ENCODE measurements around the gene TRIO.

Gene TRIO

GRCh38 chr5:14166437-14166836 is 23.3 kb downstream of the TRIO start:
- no peak for DNase-seq
- no peak for ATAC-seq
- Mint-ChIP-seq H3K27ac (no peak overlapping the region), H3K27me3 (peaks cover 21% of the 10 kb centered on the region), H3K9me3 (peaks cover 0 to 4% of the 10 kb centered on the region in 2 donors), H3K4me3 (no peak overlapping the region), H3K4me1 (no peaks in the 10 kb centered on the region)

- ATAC-seq: no peak
- no peaks in the 10 kb centered on the region for H3K4me1 Mint-ChIP-seq
Observed at GRCh38 chr5:14167211-14167845, 24.2 kb downstream of the TRIO start.

GRCh38 chr5:14168144-14168792 is 25.1 kb downstream of the TRIO start:
- ATAC-seq (no peak), DNase-seq (no peak)
- no peak overlapping the region for H3K4me3 Mint-ChIP-seq

More at GRCh38 chr5:14167211-14167845, 24.2 kb downstream of the TRIO start:
- DNase-seq: no peak
- Mint-ChIP-seq H3K27ac (no peak overlapping the region), H3K4me3 (no peak overlapping the region), H3K9me3 (peaks cover 0 to 4% of the 10 kb centered on the region in 2 donors), H3K27me3 (peaks cover 30% of the 10 kb centered on the region)

GRCh38 chr5:14168793-14169262 is 25.7 kb downstream of the TRIO start:
- Mint-ChIP-seq H3K9me3 (peaks cover 0 to 4% of the 10 kb centered on the region in 2 donors), H3K27ac (no peak overlapping the region), H3K4me3 (no peak overlapping the region), H3K4me1 (peaks cover 5% of the 10 kb centered on the region), H3K27me3 (peaks cover 45% of the 10 kb centered on the region)
- ATAC-seq (no peak), DNase-seq (no peak)

More at GRCh38 chr5:14168144-14168792, 25.1 kb downstream of the TRIO start:
- Mint-ChIP-seq H3K4me1 (peaks cover 5% of the 10 kb centered on the region), H3K27me3 (peaks cover 40% of the 10 kb centered on the region), H3K9me3 (peaks cover 0 to 4% of the 10 kb centered on the region in 2 donors), H3K27ac (no peak overlapping the region)

GRCh38 chr5:14171046-14171445 is 27.9 kb downstream of the TRIO start:
- Mint-ChIP-seq H3K4me1 (peaks cover 13% of the 10 kb centered on the region), H3K27ac (no peak overlapping the region), H3K9me3 (no peaks in the 10 kb centered on the region), H3K4me3 (no peak overlapping the region), H3K27me3 (peaks cover 55% of the 10 kb centered on the region)
- no peak for DNase-seq
- ATAC-seq: no peak

- H3K27me3 Mint-ChIP-seq: peaks cover 55% of the 10 kb centered on the region
Observed at GRCh38 chr5:14171621-14172020, 28.5 kb downstream of the TRIO start.

GRCh38 chr5:14172149-14172795 is 29.1 kb downstream of the TRIO start:
- ATAC-seq (no peak), DNase-seq (no peak)
- Mint-ChIP-seq H3K27me3 (peaks cover 56% of the 10 kb centered on the region), H3K27ac (no peak overlapping the region), H3K4me3 (no peak overlapping the region), H3K9me3 (no peaks in the 10 kb centered on the region), H3K4me1 (peaks cover 13% of the 10 kb centered on the region)

More at GRCh38 chr5:14171621-14172020, 28.5 kb downstream of the TRIO start:
- DNase-seq (no peak), ATAC-seq (no peak)
- Mint-ChIP-seq H3K4me1 (peaks cover 13% of the 10 kb centered on the region), H3K9me3 (no peaks in the 10 kb centered on the region), H3K27ac (no peak overlapping the region), H3K4me3 (no peak overlapping the region)

GRCh38 chr5:14173377-14174229 is 30.5 kb downstream of the TRIO start:
- Mint-ChIP-seq H3K27me3 (peaks cover 59% of the 10 kb centered on the region), H3K9me3 (no peaks in the 10 kb centered on the region), H3K4me1 (peaks cover 13% of the 10 kb centered on the region), H3K27ac (no peak overlapping the region), H3K4me3 (no peak overlapping the region)
- no peak for DNase-seq
- ATAC-seq: no peak

GRCh38 chr5:14174230-14174636 is 31.1 kb downstream of the TRIO start:
- H3K27ac Mint-ChIP-seq: no peak overlapping the region
- ATAC-seq (no peak), DNase-seq (no peak)
- peaks cover 53% of the 10 kb centered on the region for H3K27me3 Mint-ChIP-seq
- H3K4me1 Mint-ChIP-seq: peaks cover 13% of the 10 kb centered on the region
- H3K4me3 Mint-ChIP-seq: no peak overlapping the region
- no peaks in the 10 kb centered on the region for H3K9me3 Mint-ChIP-seq

GRCh38 chr5:14175381-14175780 is 32.2 kb downstream of the TRIO start:
- Mint-ChIP-seq H3K4me1 (peaks cover 13% of the 10 kb centered on the region), H3K27me3 (peaks cover 44% of the 10 kb centered on the region), H3K27ac (no peak overlapping the region), H3K9me3 (no peaks in the 10 kb centered on the region), H3K4me3 (no peak overlapping the region)
- DNase-seq: no peak
- ATAC-seq: no peak

- Mint-ChIP-seq H3K4me3 (no peak overlapping the region), H3K27ac (no peak overlapping the region), H3K27me3 (peaks cover 36% of the 10 kb centered on the region), H3K4me1 (peaks cover 13% of the 10 kb centered on the region), H3K9me3 (no peaks in the 10 kb centered on the region)
- no peak for ATAC-seq
- no peak for DNase-seq
Observed at GRCh38 chr5:14176888-14177287, 33.7 kb downstream of the TRIO start.

- Mint-ChIP-seq H3K4me1 (peaks cover 10% of the 10 kb centered on the region), H3K4me3 (no peak overlapping the region), H3K27ac (no peak overlapping the region), H3K9me3 (no peaks in the 10 kb centered on the region), H3K27me3 (peaks cover 29% of the 10 kb centered on the region)
- no peak for DNase-seq
- ATAC-seq: no peak
Observed at GRCh38 chr5:14177634-14178033, 34.5 kb downstream of the TRIO start.

GRCh38 chr5:14178091-14178490 is 34.9 kb downstream of the TRIO start:
- DNase-seq (no peak), ATAC-seq (no peak)
- peaks cover 7% of the 10 kb centered on the region for H3K4me1 Mint-ChIP-seq
- H3K27ac Mint-ChIP-seq: no peak overlapping the region
- H3K9me3 Mint-ChIP-seq: no peaks in the 10 kb centered on the region
- H3K27me3 Mint-ChIP-seq: peaks cover 24% of the 10 kb centered on the region
- no peak overlapping the region for H3K4me3 Mint-ChIP-seq

GRCh38 chr5:14178671-14179211 is 35.6 kb downstream of the TRIO start:
- Mint-ChIP-seq H3K4me3 (no peak overlapping the region), H3K4me1 (peaks cover 7% of the 10 kb centered on the region), H3K9me3 (no peaks in the 10 kb centered on the region), H3K27me3 (peaks cover 18% of the 10 kb centered on the region), H3K27ac (no peak overlapping the region)
- ATAC-seq: no peak
- no peak for DNase-seq

GRCh38 chr5:14179446-14179845 is 36.3 kb downstream of the TRIO start:
- ATAC-seq: no peak
- no peak overlapping the region for H3K27ac Mint-ChIP-seq
- H3K4me1 Mint-ChIP-seq: peaks cover 2% of the 10 kb centered on the region
- H3K27me3 Mint-ChIP-seq: peaks cover 11% of the 10 kb centered on the region
- no peaks in the 10 kb centered on the region for H3K9me3 Mint-ChIP-seq
- no peak for DNase-seq
- no peak overlapping the region for H3K4me3 Mint-ChIP-seq

Data from stimulated activated naive CD8-positive, alpha-beta T cell treated with anti-CD3 and anti-CD28 coated beads, Interleukin-15, amount 100 ng/mL, for 72 hours (primary cell).